Immature natural killer cell (primary cell): ENCODE data around the gene NCAPD2. TPM values are rescaled to one million over a fixed set of nuclear protein-coding genes. Genes with fewer than 3 reads are reported as not detected.
A peak's percentile ranks its signal among the peaks of the same experiment; 100 is the strongest.

Experiments used
- DNase-seq, 3 donors: peaks; one replicate each; pipeline ENCODE4 v3.0.0; 2022; ENCODE audit warnings: mixed read lengths in 1 of 3
- H3K27ac Mint-ChIP-seq, 6 donors: one replicate each; pipeline ENCODE4 v1.8.0; 2020; ENCODE audit warnings: mixed read lengths in 6 of 6, mild to moderate bottlenecking in 5 of 6, inconsistent platforms in 4 of 6, moderate library complexity in 3 of 6
- H3K27me3 Mint-ChIP-seq, 3 donors: one replicate each; pipeline ENCODE4 v1.8.0; 2020 to 2021; ENCODE audit warnings: low read depth in 3 of 3, mild to moderate bottlenecking in 3 of 3, mixed read lengths in 3 of 3, moderate library complexity in 3 of 3, inconsistent platforms in 1 of 3
- H3K36me3 Mint-ChIP-seq, 3 donors: one replicate each; pipeline ENCODE4 v1.8.0; 2020; ENCODE audit warnings: mixed read lengths in 3 of 3, inconsistent platforms in 2 of 3, mild to moderate bottlenecking in 2 of 3
- H3K4me1 Mint-ChIP-seq, 2 donors: one replicate each; pipeline ENCODE4 v1.8.0; 2020; ENCODE audit warnings: inconsistent platforms in 2 of 2, mild to moderate bottlenecking in 2 of 2, mixed read lengths in 2 of 2, moderate library complexity in 1 of 2
- H3K4me3 Mint-ChIP-seq, 5 donors: one replicate each; pipeline ENCODE4 v1.8.0; 2020; ENCODE audit warnings: mild to moderate bottlenecking in 5 of 5, mixed read lengths in 5 of 5, inconsistent platforms in 3 of 5, moderate library complexity in 3 of 5
- H3K9me3 Mint-ChIP-seq, 6 donors: one replicate each; pipeline ENCODE4 v1.8.0; 2020; ENCODE audit warnings: mild to moderate bottlenecking in 6 of 6, mixed read lengths in 6 of 6, inconsistent platforms in 4 of 6, moderate library complexity in 3 of 6
- polyA plus RNA-seq, 3 donors: library from polyadenylated mRNA; unstranded; fragments of 300-500 nt; fragmentation: Illumina TruSeq; gene quantifications; one replicate each; pipeline ENCODE4 v1.2.3, GENCODE V29; 2021

The NCAPD2 gene, protein sequence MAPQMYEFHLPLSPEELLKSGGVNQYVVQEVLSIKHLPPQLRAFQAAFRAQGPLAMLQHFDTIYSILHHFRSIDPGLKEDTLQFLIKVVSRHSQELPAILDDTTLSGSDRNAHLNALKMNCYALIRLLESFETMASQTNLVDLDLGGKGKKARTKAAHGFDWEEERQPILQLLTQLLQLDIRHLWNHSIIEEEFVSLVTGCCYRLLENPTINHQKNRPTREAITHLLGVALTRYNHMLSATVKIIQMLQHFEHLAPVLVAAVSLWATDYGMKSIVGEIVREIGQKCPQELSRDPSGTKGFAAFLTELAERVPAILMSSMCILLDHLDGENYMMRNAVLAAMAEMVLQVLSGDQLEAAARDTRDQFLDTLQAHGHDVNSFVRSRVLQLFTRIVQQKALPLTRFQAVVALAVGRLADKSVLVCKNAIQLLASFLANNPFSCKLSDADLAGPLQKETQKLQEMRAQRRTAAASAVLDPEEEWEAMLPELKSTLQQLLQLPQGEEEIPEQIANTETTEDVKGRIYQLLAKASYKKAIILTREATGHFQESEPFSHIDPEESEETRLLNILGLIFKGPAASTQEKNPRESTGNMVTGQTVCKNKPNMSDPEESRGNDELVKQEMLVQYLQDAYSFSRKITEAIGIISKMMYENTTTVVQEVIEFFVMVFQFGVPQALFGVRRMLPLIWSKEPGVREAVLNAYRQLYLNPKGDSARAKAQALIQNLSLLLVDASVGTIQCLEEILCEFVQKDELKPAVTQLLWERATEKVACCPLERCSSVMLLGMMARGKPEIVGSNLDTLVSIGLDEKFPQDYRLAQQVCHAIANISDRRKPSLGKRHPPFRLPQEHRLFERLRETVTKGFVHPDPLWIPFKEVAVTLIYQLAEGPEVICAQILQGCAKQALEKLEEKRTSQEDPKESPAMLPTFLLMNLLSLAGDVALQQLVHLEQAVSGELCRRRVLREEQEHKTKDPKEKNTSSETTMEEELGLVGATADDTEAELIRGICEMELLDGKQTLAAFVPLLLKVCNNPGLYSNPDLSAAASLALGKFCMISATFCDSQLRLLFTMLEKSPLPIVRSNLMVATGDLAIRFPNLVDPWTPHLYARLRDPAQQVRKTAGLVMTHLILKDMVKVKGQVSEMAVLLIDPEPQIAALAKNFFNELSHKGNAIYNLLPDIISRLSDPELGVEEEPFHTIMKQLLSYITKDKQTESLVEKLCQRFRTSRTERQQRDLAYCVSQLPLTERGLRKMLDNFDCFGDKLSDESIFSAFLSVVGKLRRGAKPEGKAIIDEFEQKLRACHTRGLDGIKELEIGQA (N-terminal part only)
- 10 to 100 TPM; 23.3 to 50.5 (median 24.0) TPM for polyA plus RNA-seq

DNA sequence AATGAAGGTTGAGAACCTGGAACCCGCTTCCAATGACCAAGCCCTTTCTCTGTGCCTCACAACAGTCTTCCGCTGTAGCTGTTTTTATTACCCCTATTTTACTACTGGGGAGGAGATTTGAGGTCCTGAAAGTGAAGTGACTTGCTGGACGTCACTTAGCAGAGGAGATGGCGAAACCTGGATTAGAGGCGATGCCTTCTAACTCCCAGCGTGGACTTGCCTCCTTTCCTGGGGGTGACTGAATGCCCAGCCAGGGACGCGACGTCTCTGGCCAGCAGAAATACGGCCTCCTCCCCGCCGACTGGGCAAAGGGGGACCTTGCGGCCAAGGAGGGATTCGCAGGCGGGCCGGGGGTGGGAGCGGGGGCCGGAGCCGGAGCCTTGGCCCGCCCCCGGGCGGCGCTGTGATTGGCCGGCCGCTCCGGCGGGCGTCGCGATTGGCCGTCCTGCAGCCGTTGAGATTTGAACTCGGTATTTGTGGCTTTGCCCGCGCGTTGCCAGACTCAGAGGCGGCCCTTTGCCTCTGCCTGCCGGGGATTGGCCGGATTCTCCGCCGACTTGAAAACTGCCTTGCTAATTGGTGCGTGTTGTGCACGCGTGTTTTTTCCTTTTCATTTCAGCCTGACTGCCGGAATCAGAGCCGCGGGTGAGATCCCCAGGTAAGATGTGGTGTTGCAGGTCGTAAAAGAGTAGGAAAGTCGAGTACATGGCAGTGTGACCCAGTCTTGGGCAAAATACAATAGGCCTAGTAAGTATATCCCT is at the start of gene NCAPD2:
Gene NCAPD2, plus strand, starts transcription at position 606 of the 761 bp plus-strand sequence. CDS start 997 bp downstream, outside the sequence.
- peak; percentile 94 to 95 (median 94) for DNase-seq
- peak within 1 kb of the TSS; percentile 95 to 99 (median 97) for H3K27ac Mint-ChIP-seq
- no peaks in the 10 kb centered on the region for H3K9me3 Mint-ChIP-seq
- peaks cover 9 to 22% (median 10%) of the 10 kb centered on the region in 3 donors for H3K27me3 Mint-ChIP-seq
- H3K4me3 Mint-ChIP-seq, result peak within 1 kb of the TSS; percentile 92 to 98 (median 96)
- peaks cover 0 to 8% (median 4%) of the 10 kb centered on the region in 3 donors for H3K36me3 Mint-ChIP-seq
- peaks cover 33 to 45% of the 10 kb centered on the region in 2 donors for H3K4me1 Mint-ChIP-seq

DNA sequence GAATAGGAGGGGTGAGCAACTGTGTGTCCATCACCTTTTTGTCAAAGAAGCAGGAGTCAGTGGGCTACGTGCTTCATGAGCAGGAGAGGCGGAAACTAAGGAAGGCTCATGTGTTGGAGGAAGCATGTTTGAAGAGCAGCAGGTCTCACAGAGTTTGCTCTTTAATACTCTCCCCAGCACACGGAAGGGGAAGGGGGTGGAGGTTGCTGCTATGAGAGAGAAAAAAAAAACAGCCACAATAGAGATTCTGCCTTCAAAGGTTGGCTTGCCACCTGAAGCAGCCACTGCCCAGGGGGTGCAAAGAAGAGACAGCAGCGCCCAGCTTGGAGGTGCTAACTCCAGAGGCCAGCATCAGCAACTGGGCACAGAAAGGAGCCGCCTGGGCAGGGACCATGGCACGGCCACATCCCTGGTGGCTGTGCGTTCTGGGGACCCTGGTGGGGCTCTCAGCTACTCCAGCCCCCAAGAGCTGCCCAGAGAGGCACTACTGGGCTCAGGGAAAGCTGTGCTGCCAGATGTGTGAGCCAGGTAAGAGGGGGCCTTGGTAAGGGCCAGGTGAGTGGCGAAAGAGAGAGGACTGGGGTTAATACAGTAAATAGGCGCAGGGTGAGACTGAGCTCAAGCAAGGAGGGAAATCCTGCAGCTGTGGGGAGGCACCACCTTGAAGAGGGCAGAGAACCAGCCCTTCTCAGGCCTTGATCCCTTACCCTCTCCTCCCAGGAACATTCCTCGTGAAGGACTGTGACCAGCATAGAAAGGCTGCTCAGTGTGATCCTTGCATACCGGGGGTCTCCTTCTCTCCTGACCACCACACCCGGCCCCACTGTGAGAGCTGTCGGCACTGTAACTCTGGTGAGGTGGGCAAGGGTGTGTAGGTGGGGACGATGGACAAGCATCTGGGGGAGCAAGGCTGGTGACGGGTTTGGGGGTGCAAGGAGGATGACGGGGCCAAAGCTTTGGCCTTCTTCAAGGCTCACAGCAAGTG is 48.9 kb upstream of the NCAPD2 start, which contains the start of gene CD27:
Gene CD27, plus strand, starts transcription at position 252 of the 985 bp plus-strand sequence. Its CDS starts 141 bp downstream, at position 393.
- no peaks in the 10 kb centered on the region for H3K9me3 Mint-ChIP-seq
- peak in 1 of 3 donors; percentile 22 for DNase-seq
- peaks cover 0 to 10% (median 4%) of the 10 kb centered on the region in 3 donors for H3K36me3 Mint-ChIP-seq
- peaks cover 18 to 38% of the 10 kb centered on the region in 2 donors for H3K4me1 Mint-ChIP-seq
- peaks cover 0 to 5% (median 2%) of the 10 kb centered on the region in 3 donors for H3K27me3 Mint-ChIP-seq
- H3K4me3 Mint-ChIP-seq, result peak within 1 kb of the TSS; percentile 49 to 70 (median 59)
- peak within 1 kb of the TSS; percentile 23 to 82 (median 69) for H3K27ac Mint-ChIP-seq

DNA sequence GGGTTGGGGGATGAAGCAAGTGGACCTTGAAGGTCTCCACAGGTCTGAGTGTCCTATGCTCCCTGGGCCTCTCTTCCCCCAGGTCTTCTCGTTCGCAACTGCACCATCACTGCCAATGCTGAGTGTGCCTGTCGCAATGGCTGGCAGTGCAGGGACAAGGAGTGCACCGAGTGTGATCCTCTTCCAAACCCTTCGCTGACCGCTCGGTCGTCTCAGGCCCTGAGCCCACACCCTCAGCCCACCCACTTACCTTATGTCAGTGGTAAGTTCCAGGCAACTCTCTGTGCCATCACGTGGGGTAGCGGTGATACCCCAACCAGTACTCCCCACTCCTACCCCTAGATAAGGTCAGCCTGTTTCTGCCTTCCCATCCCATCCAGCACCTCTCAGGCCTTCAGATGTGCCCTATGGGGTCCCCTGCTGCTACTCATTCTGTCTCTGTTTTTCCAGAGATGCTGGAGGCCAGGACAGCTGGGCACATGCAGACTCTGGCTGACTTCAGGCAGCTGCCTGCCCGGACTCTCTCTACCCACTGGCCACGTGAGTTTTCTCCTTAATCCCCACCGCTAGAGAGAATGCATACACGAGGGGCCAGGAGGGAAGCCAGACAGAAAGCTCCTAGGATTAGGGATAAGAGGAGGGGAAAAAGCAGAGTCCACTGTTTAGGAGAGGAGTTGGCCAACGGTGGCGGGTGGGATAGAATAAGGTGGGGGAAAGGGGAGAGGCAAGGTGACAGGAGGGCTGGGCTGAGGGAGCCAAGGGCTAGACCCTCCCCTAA is 43.6 kb upstream of the NCAPD2 start:
- H3K27ac Mint-ChIP-seq, result peak overlapping the region; percentile 97 to 100 (median 98)
- H3K27me3 Mint-ChIP-seq, result peaks cover 0 to 7% (median 0%) of the 10 kb centered on the region in 3 donors
- H3K9me3 Mint-ChIP-seq, result no peaks in the 10 kb centered on the region
- DNase-seq, result no peak
- H3K4me3 Mint-ChIP-seq, result peak overlapping the region; percentile 90 to 100 (median 100)
- peaks cover 7 to 12% (median 8%) of the 10 kb centered on the region in 3 donors for H3K36me3 Mint-ChIP-seq
- H3K4me1 Mint-ChIP-seq, result peaks cover 42 to 52% of the 10 kb centered on the region in 2 donors

DNA sequence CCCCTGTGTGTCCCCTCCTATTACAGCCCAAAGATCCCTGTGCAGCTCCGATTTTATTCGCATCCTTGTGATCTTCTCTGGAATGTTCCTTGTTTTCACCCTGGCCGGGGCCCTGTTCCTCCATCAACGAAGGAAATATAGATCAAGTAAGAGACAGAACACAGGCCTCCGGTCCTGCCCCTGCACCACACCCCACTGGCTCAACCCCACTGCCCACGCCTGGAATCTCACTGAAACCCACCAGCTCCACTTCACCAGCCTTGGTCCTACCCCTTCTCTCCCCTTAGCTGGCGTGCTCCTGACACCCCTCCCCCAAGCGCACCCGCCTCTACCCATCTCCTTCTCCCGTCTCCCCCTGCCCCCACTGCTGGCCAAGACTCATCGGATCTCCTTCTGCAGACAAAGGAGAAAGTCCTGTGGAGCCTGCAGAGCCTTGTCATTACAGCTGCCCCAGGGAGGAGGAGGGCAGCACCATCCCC is 43.0 kb upstream of the NCAPD2 start:
- peaks cover 7 to 14% (median 9%) of the 10 kb centered on the region in 3 donors for H3K36me3 Mint-ChIP-seq
- peak overlapping the region; percentile 90 to 100 (median 100) for H3K4me3 Mint-ChIP-seq
- DNase-seq, result peak in 1 of 3 donors; percentile 18
- no peaks in the 10 kb centered on the region for H3K9me3 Mint-ChIP-seq
- H3K4me1 Mint-ChIP-seq, result peaks cover 37 to 48% of the 10 kb centered on the region in 2 donors
- peaks cover 0 to 7% (median 0%) of the 10 kb centered on the region in 3 donors for H3K27me3 Mint-ChIP-seq
- H3K27ac Mint-ChIP-seq, result peak overlapping the region; percentile 97 to 100 (median 98)

DNA sequence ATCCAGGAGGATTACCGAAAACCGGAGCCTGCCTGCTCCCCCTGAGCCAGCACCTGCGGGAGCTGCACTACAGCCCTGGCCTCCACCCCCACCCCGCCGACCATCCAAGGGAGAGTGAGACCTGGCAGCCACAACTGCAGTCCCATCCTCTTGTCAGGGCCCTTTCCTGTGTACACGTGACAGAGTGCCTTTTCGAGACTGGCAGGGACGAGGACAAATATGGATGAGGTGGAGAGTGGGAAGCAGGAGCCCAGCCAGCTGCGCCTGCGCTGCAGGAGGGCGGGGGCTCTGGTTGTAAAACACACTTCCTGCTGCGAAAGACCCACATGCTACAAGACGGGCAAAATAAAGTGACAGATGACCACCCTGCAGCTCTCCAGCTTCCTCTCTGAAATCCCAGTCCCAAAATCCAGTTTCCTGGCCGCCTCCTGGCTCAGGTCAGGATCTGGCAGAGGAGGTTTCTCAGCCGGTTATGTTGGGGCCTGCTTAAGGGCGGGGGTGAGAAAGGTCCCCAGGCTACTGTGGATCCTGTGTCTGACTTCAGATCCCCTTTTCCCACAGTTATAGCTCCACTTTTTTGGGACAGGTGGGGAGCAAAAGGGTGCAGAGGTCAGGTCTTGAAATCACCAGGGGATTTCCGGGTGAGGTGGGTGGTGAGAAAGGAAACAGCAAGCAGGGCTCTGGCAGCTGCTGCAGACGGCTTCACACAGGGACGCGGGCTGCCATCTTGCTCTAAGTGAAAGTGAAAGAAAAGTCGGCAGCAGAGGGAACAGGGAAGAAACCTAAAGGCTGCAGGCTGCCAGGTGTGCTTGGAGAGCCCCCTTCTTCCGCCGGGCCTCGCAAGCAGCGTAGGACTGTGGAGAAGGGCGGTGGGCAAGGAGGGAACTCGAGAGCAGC is 42.3 kb upstream of the NCAPD2 start, which contains the start of gene TAPBPL:
Gene TAPBPL, plus strand, starts transcription at position 695 of the 897 bp plus-strand sequence. CDS start 207 bp downstream, outside the sequence.
- Mint-ChIP-seq H3K4me3 (peak within 1 kb of the TSS; percentile 90 to 100 (median 100)), H3K27me3 (peaks cover 0 to 7% (median 0%) of the 10 kb centered on the region in 3 donors), H3K27ac (peak within 1 kb of the TSS; percentile 97 to 100 (median 98)), H3K4me1 (peaks cover 39 to 44% of the 10 kb centered on the region in 2 donors), H3K9me3 (no peaks in the 10 kb centered on the region), H3K36me3 (peaks cover 7 to 17% (median 11%) of the 10 kb centered on the region in 3 donors)
- DNase-seq, result peak; percentile 80 to 81 (median 81)

DNA sequence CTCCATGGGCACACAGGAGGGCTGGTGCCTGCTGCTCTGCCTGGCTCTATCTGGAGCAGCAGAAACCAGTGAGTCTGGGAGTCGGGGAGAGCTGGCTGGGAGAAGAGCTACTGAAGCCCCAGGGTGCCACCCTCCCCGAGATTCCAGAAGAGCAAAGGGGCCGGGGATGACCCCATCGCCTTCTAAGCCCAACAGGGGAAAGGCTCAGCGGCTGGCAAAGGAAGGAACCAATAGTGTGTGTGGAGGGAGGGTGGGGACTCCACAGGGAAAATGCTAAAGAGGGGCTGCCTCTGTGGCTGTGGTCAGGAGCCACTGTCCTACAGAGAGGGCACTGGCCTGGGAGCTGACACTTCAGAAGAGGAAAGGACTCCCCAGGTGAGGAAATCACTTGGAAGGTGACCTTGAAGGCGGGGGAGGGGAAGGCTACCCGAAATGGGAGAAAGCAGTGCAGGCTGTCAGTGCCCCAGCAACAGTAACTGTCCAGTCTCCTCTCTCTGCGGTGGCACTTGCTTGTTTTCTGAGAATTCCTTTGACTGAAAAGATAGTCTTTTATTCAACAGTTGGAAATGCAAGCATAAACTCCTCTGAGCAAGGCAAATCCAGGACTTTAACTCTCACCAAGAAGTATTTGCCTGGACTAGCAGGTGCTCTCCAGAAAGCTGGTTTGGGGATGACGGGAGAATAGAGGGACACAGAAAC is 41.5 kb upstream of the NCAPD2 start:
- H3K27me3 Mint-ChIP-seq, result peaks cover 0 to 5% (median 0%) of the 10 kb centered on the region in 3 donors
- H3K4me3 Mint-ChIP-seq, result peak overlapping the region; percentile 90 to 100 (median 100)
- H3K36me3 Mint-ChIP-seq, result peaks cover 7 to 22% (median 14%) of the 10 kb centered on the region in 3 donors
- H3K9me3 Mint-ChIP-seq, result no peaks in the 10 kb centered on the region
- H3K27ac Mint-ChIP-seq, result peak overlapping the region; percentile 97 to 100 (median 98)
- peak in 1 of 3 donors; percentile 14 for DNase-seq
- H3K4me1 Mint-ChIP-seq, result peaks cover 43 to 44% of the 10 kb centered on the region in 2 donors

DNA sequence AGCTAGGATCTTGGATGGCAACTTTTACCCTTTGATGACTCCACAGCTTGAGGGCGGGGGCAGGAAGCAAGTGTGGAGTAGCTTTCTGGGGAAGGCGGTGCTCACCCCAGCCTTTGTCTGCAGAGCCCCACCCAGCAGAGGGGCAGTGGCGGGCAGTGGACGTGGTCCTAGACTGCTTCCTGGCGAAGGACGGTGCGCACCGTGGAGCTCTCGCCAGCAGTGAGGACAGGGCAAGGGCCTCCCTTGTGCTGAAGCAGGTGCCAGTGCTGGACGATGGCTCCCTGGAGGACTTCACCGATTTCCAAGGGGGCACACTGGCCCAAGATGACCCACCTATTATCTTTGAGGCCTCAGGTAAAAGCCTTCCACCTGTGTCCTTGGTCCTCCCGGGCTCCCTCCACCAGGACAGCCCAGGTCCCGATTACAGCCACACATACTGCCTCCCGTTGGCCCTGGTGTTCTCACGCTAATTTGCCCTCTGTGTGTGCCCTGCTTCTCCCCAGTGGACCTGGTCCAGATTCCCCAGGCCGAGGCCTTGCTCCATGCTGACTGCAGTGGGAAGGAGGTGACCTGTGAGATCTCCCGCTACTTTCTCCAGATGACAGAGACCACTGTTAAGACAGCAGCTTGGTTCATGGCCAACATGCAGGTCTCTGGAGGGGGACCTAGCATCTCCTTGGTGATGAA is 40.8 kb upstream of the NCAPD2 start:
- Mint-ChIP-seq H3K36me3 (peaks cover 7 to 22% (median 16%) of the 10 kb centered on the region in 3 donors), H3K27me3 (peaks cover 0 to 5% (median 0%) of the 10 kb centered on the region in 3 donors), H3K9me3 (no peaks in the 10 kb centered on the region), H3K4me3 (peak overlapping the region; percentile 90 to 100 (median 100)), H3K27ac (peak overlapping the region; percentile 97 to 100 (median 98)), H3K4me1 (peaks cover 43 to 44% of the 10 kb centered on the region in 2 donors)
- no peak for DNase-seq

DNA sequence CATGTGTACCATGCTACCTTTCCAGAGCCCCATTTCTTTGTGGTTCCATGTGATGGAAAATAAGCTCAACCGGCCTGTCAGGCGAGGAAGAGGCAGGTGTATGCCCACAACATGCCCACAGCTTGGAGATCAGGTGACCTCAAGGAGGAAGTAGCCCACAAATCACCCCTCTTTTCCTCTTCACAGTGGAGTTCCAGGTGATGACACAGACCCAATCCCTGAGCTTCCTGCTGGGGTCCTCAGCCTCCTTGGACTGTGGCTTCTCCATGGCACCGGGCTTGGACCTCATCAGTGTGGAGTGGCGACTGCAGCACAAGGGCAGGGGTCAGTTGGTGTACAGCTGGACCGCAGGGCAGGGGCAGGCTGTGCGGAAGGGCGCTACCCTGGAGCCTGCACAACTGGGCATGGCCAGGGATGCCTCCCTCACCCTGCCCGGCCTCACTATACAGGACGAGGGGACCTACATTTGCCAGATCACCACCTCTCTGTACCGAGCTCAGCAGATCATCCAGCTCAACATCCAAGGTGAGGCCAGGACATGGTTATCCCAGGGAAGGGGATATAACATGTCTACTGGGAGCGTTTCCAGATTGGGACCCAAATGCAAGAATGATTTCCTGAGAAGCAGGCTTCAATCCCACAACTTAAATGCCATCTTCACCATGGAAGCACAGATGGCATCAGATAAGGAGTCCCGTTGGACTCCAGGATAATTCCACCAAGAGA is 36.5 kb upstream of the NCAPD2 start:
- peaks cover 0 to 11% (median 6%) of the 10 kb centered on the region in 3 donors for H3K27me3 Mint-ChIP-seq
- H3K27ac Mint-ChIP-seq, result peak overlapping the region in 5 of 6 donors; percentile 16 to 72 (median 62)
- no peak for DNase-seq
- H3K36me3 Mint-ChIP-seq, result peaks cover 33 to 53% (median 38%) of the 10 kb centered on the region in 3 donors
- no peak overlapping the region for H3K4me3 Mint-ChIP-seq
- H3K9me3 Mint-ChIP-seq, result no peaks in the 10 kb centered on the region
- H3K4me1 Mint-ChIP-seq, result peaks cover 49 to 53% of the 10 kb centered on the region in 2 donors
